Naive thymus-derived CD8-positive, alpha-beta T cell (primary cell): ENCODE data around the gene TMIGD1. TPM values are rescaled to one million over a fixed set of nuclear protein-coding genes. Genes with fewer than 3 reads are reported as not detected.

Source experiments
- ATAC-seq, 2 donors: fragments of 150-1000 bp; cut with Tn5 transposase in 1 of 2; sonication (Bioruptor Pico), chemical (Tn5 transposase) in 1 of 2; 1 replicate in 1 of 2; 2 replicates in 1 of 2; pipeline ENCODE4 v1.10.0; 2021; ENCODE audit warnings: mild to moderate bottlenecking in 2 of 2, moderate library complexity in 2 of 2
- POLR2A ChIA-PET: fragments of 350-600 bp; sonication (Branson Sonifier 250); formaldehyde crosslinking; loops from one replicate; lab custom pipeline; 2021; ENCODE audit warnings: antibody characterized with exemption; lab: Charles Lee
- DNase-seq, 10 donors: peaks; one replicate each; pipeline versions ENCODE4 v3.0.0 to v3.0.0-alpha.2; 2020 to 2022
- H3K27ac Mint-ChIP-seq, 10 donors: one replicate each; pipeline ENCODE4 v1.8.0; 2020 to 2022; ENCODE audit warnings: mild to moderate bottlenecking in 10 of 10, mixed read lengths in 10 of 10, moderate library complexity in 4 of 10, inconsistent platforms in 1 of 10
- H3K27me3 Mint-ChIP-seq, 5 donors: one replicate each; pipeline ENCODE4 v1.8.0; 2021 to 2022; ENCODE audit warnings: mixed read lengths in 5 of 5
- H3K36me3 Mint-ChIP-seq, 3 donors: one replicate each; pipeline ENCODE4 v1.8.0; 2020 to 2022; ENCODE audit warnings: mixed read lengths in 3 of 3, mild to moderate bottlenecking in 2 of 3, inconsistent platforms in 1 of 3
- H3K4me1 Mint-ChIP-seq, 4 donors: one replicate each; pipeline ENCODE4 v1.8.0; 2021 to 2022; ENCODE audit warnings: mixed read lengths in 4 of 4
- H3K4me3 Mint-ChIP-seq, 10 donors: one replicate each; pipeline ENCODE4 v1.8.0; 2020 to 2022; ENCODE audit warnings: mild to moderate bottlenecking in 10 of 10, mixed read lengths in 10 of 10, moderate library complexity in 6 of 10, inconsistent platforms in 1 of 10
- H3K9me3 Mint-ChIP-seq, 9 donors: one replicate each; pipeline ENCODE4 v1.8.0; 2020 to 2022; ENCODE audit warnings: mixed read lengths in 9 of 9, mild to moderate bottlenecking in 3 of 9, inconsistent platforms in 1 of 9, moderate library complexity in 1 of 9
- polyA plus RNA-seq, 3 donors: library from polyadenylated mRNA; unstranded; fragments of 300-500 nt; fragmentation: Illumina TruSeq; gene quantifications; one replicate each; pipeline ENCODE4 v1.2.3, GENCODE V29; 2021
- total RNA-seq, 8 experiments: library from RNA in 2 of 8; stranded (reverse) in 2 of 8; gene quantifications; one replicate each; pipeline ENCODE4 v1.2.3 and lab custom pipeline; 2021 to 2026

TMIGD1 gene
- total and polyA plus RNA-seq, 5 experiments from 2014 or later, result not detected

GRCh38 chr17:30267625-30268024 lies 66.2 kb downstream of the TMIGD1 start:
- no peak for DNase-seq
- ATAC-seq, result no peak
- POLR2A ChIA-PET, result no interaction called here
- Mint-ChIP-seq H3K4me3 (no peak overlapping the region), H3K27ac (no peak overlapping the region), H3K27me3 (no peaks in the 10 kb centered on the region), H3K4me1 (peaks cover 0 to 1% (median 0%) of the 10 kb centered on the region in 4 donors), H3K9me3 (no peaks in the 10 kb centered on the region), H3K36me3 (peaks cover 0 to 91% (median 43%) of the 10 kb centered on the region in 3 donors)

Other genes with a start within 250 kb of the TMIGD1 start
- 10 to 100 TPM; 34.0 to 36.5 TPM for gene NSRP1, start 217.2 kb downstream of the TMIGD1 start, total RNA-seq
- gene NSRP1, start 217.2 kb downstream of the TMIGD1 start, polyA plus RNA-seq, result 10 to 100 TPM; 15.1 to 40.6 (median 28.2) TPM
- not detected for gene SLC6A4, start 98.4 kb downstream of the TMIGD1 start, total RNA-seq
- under 1 TPM in 2 of 3 donors, not detected in 1; 0.05 to 0.16 TPM for gene SLC6A4, start 98.4 kb downstream of the TMIGD1 start, polyA plus RNA-seq
- 10 to 100 TPM; 50.2 to 52.0 TPM for gene BLMH, start 42.1 kb downstream of the TMIGD1 start, total RNA-seq
- gene BLMH, start 42.1 kb downstream of the TMIGD1 start, polyA plus RNA-seq, result 10 to 100 TPM; 17.6 to 28.3 (median 25.4) TPM
- 10 to 100 TPM; 21.9 to 27.7 TPM for gene CPD, start 44.9 kb upstream of the TMIGD1 start, total RNA-seq
- 10 to 100 TPM in 1 of 3 donors, 1 to 10 TPM in 2; 7.6 to 11.2 (median 8.1) TPM for gene CPD, start 44.9 kb upstream of the TMIGD1 start, polyA plus RNA-seq
- gene GOSR1, start 143.4 kb upstream of the TMIGD1 start, total RNA-seq, result 10 to 100 TPM; 73.9 to 74.0 TPM
- 10 to 100 TPM; 48.0 to 64.3 (median 50.3) TPM for gene GOSR1, start 143.4 kb upstream of the TMIGD1 start, polyA plus RNA-seq